Smooth muscle cell (in vitro differentiated cells): ENCODE results near the gene DLG4. TPM values are rescaled to one million over a fixed set of nuclear protein-coding genes. Genes with fewer than 3 reads are reported as not detected.

Experiments used
- DNase-seq: peaks from one replicate; lab custom pipeline; 2025; ENCODE audit not compliant: unreplicated experiment; lab: John Stamatoyannopoulos, UW
- H2AFZ ChIP-seq: fragments of 200-600 bp; sonication (generic); 2 replicates; pipeline ENCODE4 v1.6.0; 2016; ENCODE audit warnings: antibody characterized with exemption, low read depth, mild to moderate bottlenecking
- H3F3A ChIP-seq: fragments of 200-600 bp; sonication (generic); 2 replicates; pipeline ENCODE4 v1.6.0; 2017; ENCODE audit warnings: antibody characterized with exemption, low read depth
- H3K27ac ChIP-seq: fragments of 200-600 bp; sonication (generic); 2 replicates; pipeline ENCODE4 v1.5.1; 2016; ENCODE audit warnings: low read depth, mild to moderate bottlenecking
- H3K27me3 ChIP-seq: fragments of 200-600 bp; sonication (generic); 2 replicates; pipeline ENCODE4 v1.6.1; 2016; ENCODE audit warnings: low read depth, mild to moderate bottlenecking
- H3K36me3 ChIP-seq: fragments of 200-600 bp; sonication (generic); 2 replicates; pipeline ENCODE4 v1.5.1; 2016; ENCODE audit warnings: low read depth
- H3K4me1 ChIP-seq: fragments of 200-600 bp; sonication (generic); 2 replicates; pipeline ENCODE4 v1.5.1; 2016; ENCODE audit warnings: low read depth
- H3K4me2 ChIP-seq: fragments of 200-600 bp; sonication (generic); 2 replicates; pipeline ENCODE4 v1.6.0; 2016; ENCODE audit warnings: mild to moderate bottlenecking
- H3K4me3 ChIP-seq: fragments of 200-600 bp; sonication (generic); 2 replicates; pipeline ENCODE4 v1.5.1; 2016; ENCODE audit warnings: mild to moderate bottlenecking
- H3K79me2 ChIP-seq: fragments of 200-600 bp; sonication (generic); 2 replicates; pipeline ENCODE4 v1.6.0; 2016; ENCODE audit warnings: low read depth, mild to moderate bottlenecking
- H3K9ac ChIP-seq: fragments of 200-600 bp; sonication (generic); 2 replicates; pipeline ENCODE4 v1.6.0; 2016; ENCODE audit warnings: low read depth
- H3K9me3 ChIP-seq: fragments of 200-600 bp; sonication (generic); replicated peaks from 2 replicates; pipeline ENCODE4 v1.5.1; 2016; ENCODE audit warnings: low read depth
- H4K20me1 ChIP-seq: fragments of 200-600 bp; sonication (generic); 2 replicates; pipeline ENCODE4 v1.6.0; 2016; ENCODE audit warnings: low read depth
- WGBS: methylation state at CpG from one replicate; pipeline ENCODE4 v1.1.7; 2016; ENCODE audit warnings: low lambda C conversion rate; 5-methylcytosine and 5-hydroxymethylcytosine counted together
- polyA plus RNA-seq: library from polyadenylated mRNA; unstranded; fragments of >200 nt; fragmentation: Nextera tagmentation; extraction: Ambion mirVana; gene quantifications from 2 replicates; pipeline ENCODE4 v1.2.1, GENCODE V29; 2016
- total RNA-seq: library from RNA; depleted of rRNA; stranded (reverse); fragments of >200 nt; gene quantifications from 2 replicates; pipeline ENCODE4 v1.2.3, GENCODE V29; 2014
- TF ChIP-seq, protein P1 (sequence below): fragments of 200-600 bp; sonication (generic); IDR thresholded peaks from 2 replicates; pipeline ENCODE4 v1.5.1; 2017; ENCODE audit warnings: borderline replicate concordance, mild to moderate bottlenecking, antibody characterized with exemption; ENCODE audit not compliant: insufficient read depth, poor library complexity, severe bottlenecking

Gene DLG4
- total and polyA plus RNA-seq, 2 experiments from 2014 or later: 2.3 to 9.4 TPM

DNA sequence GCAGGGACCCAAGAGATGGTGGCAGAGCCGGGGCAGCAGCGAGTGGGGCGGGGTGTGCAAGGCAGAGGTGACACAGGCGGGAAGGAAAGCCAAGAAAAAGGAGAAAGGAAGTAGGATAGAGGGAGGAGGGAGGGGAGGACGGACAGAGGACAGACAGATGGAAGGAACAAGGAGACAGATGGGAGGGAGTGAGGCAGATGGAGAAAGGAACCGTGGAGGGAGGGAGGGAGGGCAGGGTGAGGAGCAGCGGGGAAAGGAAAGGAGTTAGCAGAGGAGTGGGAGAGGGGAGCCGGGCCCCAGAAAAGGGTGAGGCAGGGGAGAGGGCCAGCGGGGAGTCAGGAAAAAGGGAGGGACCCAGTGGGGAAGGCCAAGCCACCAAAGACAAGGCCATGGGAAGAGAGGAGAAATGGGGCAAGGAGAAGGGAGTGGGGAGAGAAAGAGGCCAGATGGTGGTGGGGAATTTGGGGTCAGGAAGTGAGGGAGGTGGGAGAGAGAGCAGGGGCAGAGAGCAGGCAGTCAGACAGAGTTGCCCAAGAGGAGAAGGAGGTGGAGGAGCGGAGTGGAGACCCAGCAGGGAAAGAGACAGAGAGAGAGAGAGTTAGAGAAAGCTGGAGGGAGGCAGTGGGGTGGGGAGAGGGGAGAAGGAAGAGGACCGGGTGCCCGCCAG is 27.2 kb downstream of the DLG4 start:
- Histone ChIP-seq H3K9ac (no peak overlapping the region), H3K9me3 (no peaks in the 10 kb centered on the region), H3K4me3 (no peak overlapping the region), H3K79me2 (no peaks in the 10 kb centered on the region), H3K4me2 (no peak overlapping the region), H3K27ac (no peak overlapping the region), H3K4me1 (no peaks in the 10 kb centered on the region), H3F3A (no peaks in the 10 kb centered on the region), H2AFZ (no peak overlapping the region), H4K20me1 (no peaks in the 10 kb centered on the region), H3K27me3 (no peaks in the 10 kb centered on the region), H3K36me3 (no peaks in the 10 kb centered on the region)
- TF ChIP-seq, protein P1, sequence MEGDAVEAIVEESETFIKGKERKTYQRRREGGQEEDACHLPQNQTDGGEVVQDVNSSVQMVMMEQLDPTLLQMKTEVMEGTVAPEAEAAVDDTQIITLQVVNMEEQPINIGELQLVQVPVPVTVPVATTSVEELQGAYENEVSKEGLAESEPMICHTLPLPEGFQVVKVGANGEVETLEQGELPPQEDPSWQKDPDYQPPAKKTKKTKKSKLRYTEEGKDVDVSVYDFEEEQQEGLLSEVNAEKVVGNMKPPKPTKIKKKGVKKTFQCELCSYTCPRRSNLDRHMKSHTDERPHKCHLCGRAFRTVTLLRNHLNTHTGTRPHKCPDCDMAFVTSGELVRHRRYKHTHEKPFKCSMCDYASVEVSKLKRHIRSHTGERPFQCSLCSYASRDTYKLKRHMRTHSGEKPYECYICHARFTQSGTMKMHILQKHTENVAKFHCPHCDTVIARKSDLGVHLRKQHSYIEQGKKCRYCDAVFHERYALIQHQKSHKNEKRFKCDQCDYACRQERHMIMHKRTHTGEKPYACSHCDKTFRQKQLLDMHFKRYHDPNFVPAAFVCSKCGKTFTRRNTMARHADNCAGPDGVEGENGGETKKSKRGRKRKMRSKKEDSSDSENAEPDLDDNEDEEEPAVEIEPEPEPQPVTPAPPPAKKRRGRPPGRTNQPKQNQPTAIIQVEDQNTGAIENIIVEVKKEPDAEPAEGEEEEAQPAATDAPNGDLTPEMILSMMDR: no peak
- 98% methylated on average over 7 of the region's 12 CpGs for WGBS
- no peak for DNase-seq

DNA sequence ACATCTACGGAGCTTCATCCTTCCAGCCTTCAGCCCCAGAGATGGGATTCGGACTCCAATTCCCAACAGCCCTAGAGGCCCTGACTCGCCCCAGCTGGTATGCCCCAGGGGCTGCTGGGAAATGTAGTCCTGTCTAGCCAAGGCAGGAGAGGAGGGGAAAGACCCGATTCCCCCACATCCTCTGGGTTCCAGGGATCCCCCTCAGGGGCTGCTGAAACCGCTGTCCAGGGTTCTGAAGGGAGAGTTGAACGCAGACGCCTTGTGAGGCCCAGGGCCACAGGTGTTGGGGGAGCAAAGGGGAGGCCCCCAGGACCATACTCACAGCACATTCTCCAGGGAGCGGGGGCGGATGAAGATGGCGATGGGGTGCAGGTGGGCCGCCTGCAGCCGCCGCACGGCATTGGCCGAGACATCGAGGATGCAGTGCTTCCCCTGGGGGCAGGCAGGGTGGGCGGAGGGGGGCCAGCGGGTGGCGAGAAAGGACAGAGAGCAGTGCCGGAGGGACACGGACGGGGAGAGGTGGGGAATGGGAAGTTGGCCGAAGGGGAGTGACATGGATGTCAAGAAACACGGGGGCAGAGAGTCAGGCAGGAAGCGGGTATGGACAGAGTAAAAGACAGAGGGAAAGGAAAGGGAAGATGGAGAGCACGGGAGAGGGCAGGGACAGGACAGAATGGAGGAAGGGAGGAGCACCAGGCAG is 27.9 kb downstream of the DLG4 start:
- H3K4me3 ChIP-seq: no peak overlapping the region
- no peaks in the 10 kb centered on the region for H3F3A ChIP-seq
- H3K9ac ChIP-seq: no peak overlapping the region
- no peak for DNase-seq
- no peaks in the 10 kb centered on the region for H3K4me1 ChIP-seq
- no peaks in the 10 kb centered on the region for H3K9me3 ChIP-seq
- no peak overlapping the region for H3K27ac ChIP-seq
- H3K79me2 ChIP-seq: no peaks in the 10 kb centered on the region
- H4K20me1 ChIP-seq: no peaks in the 10 kb centered on the region
- WGBS: 89% methylated on average over 26 of the region's 26 CpGs
- no peak overlapping the region for H3K4me2 ChIP-seq
- no peaks in the 10 kb centered on the region for H3K27me3 ChIP-seq
- TF ChIP-seq, protein P1: no peak
- H2AFZ ChIP-seq: no peak overlapping the region
- H3K36me3 ChIP-seq: no peaks in the 10 kb centered on the region

DNA sequence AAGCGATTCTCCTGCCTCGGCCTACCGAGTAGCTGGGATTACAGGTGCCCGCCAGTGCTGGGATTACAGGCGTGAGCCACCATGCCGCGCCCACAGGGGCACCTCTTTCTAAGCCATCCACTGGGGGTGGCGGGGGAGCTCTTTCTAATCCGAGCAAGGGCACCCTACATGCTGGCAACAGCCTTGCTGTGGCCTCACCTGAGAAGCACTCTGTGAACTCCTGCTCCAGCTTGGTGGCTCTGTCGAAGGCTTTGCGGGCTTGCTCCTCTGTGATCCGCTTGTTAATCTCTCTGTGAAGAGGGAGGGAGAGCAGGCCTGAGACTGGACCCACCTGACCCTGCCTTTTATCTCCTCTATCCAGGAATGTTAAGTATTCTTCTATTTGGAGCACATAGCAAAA is 28.6 kb downstream of the DLG4 start:
- TF ChIP-seq, protein P1: no peak
- Histone ChIP-seq H3K79me2 (no peaks in the 10 kb centered on the region), H2AFZ (no peak overlapping the region), H3K4me2 (no peak overlapping the region), H3K4me3 (no peak overlapping the region), H3K36me3 (no peaks in the 10 kb centered on the region), H3K27me3 (no peaks in the 10 kb centered on the region), H3K9ac (no peak overlapping the region), H3F3A (no peaks in the 10 kb centered on the region), H3K27ac (no peak overlapping the region), H4K20me1 (no peaks in the 10 kb centered on the region), H3K4me1 (no peaks in the 10 kb centered on the region), H3K9me3 (no peaks in the 10 kb centered on the region)
- 98% methylated on average over 12 of the region's 12 CpGs for WGBS
- DNase-seq: no peak
